HUDEP-2 (cell line): ENCODE measurements around the gene TMEM235.

Experiments
- DNase-seq, 76 experiments: peaks; one replicate each; lab custom pipeline; 2025; ENCODE audit not compliant: unreplicated experiment in 76 of 76; lab: John Stamatoyannopoulos, UW

Gene TMEM235

DNA sequence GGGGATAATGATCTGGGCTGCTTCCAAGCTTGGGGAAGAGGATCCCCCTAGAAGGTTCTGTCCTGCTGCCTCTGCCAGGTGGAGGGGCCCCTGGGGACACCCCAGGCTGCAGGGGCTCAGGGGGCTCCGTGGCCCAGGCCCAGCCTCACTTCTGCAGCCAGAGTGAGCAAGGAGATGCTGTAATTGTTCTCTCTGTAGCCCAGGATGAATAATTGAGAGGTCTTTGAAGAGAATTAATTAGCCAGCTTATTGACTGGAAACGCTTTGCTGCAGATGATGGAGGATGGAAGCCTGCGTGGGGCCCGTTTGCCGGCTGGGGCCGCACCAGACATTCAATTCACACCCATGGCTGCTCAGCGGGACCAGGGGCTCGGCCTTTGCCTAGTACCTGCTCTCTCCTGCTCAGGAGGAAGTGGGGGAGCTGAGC lies 38.5 kb downstream of the TMEM235 start:
- DNase-seq: no peak

DNA sequence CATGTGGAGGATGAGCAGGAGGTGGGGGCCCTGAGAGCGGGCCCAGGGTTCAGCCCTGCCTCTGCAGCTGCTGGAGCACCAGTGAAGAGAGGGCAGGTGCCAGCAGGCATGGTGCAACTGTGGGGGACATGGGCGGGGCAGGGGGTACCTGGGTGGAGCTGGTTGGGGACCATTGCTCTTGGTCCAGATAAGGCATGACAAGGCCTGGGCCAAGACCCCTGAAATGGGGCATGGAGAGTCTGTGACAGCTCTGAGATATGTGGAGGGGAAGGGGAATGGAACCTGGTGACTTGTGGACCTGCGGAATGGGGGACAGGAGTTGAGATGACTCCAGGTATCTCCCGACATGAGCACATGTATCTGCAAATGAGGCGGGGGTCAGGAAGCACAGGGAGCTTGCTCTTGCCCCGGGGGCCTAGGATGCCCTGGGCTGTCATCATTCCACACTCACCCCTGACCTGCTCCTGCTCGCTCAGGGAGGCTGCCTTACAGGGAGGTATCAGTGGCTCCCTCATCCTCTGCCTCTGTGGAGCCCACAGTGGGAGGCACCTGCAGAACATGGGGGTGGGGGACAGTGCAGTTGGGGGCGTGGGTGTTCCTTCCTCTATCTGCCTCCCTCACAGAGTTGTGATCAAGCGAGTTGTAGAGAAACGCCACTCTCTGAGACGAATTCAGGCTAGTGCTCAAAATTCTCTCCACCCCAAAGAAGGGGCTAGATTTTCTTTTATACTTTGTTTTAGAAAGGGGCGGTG lies 40.2 kb downstream of the TMEM235 start:
- DNase-seq: peak in 1 of 76 experiments; percentile 11

DNA sequence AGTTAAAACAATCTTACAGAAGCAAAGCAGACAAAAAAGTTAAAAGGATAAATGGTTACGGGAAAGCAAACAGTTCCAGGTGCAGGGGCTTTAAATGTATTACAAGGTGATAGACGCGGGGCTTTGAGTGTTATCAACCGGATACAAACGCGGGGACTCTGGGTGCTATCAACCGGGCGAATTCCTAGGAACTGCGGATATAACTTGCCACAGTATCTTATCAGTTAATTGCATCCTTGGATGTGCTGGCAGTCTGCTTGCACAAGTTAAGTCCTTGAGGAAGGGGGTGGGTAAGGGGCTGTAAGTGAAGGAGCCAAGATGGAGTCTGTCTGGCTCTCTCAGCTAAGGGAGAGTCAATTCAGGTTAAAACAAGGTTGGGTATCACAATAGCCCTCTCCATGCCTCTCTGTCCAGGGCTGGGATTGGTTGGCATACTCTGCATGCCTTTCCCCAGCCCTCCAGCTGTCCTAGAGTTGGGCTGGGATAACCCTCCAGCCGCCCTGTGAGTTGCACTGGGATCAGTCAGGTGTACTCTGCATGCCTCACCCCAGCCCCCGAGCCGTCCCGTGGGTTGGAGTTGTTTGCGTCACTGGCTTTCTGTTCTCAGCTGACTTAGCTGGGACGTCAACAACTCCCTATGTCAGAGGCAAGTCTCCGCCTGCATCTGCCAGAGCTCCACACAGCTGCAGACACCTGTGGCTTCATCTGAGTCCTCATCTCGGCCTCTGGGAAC lies 40.9 kb downstream of the TMEM235 start:
- peak in 12 of 76 experiments; percentile 4 to 36 (median 14) for DNase-seq

DNA sequence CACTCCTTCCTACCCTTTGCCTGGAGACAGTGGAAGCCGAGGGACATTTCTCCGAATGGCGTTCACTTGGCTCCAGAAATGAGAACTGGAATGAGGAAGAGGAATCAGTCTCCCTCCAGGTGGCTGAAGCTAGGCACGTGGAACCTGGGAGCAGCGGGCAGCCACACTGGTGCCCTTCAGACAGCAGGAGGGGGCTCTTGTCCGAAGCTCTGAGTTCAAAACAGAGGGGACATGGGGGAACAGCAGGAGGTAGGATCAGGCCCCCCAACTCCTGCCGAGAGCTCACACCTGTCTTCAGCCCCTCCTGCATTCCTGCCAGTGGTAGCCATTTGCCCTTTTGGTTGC lies 41.5 kb downstream of the TMEM235 start:
- no peak for DNase-seq

DNA sequence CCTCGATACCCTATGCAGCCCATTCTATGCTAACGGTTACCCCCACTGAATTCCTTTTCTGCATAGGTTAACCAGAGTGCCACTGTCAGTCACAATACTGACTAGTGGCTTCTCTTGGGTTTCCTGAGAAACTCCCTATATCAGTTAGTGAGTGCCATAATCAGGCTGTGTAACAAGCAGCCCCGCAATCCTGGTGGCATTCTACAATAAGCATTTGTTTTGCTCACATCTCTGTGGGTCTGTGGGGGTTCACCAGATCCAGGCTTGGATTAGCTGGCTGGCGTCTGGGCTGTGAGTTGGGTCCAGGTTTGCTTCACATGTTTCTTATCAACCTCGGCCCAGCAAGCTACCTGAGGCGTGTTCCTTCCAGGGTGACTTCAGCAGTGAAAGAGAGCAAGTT lies 42.4 kb downstream of the TMEM235 start:
- no peak for DNase-seq

DNA sequence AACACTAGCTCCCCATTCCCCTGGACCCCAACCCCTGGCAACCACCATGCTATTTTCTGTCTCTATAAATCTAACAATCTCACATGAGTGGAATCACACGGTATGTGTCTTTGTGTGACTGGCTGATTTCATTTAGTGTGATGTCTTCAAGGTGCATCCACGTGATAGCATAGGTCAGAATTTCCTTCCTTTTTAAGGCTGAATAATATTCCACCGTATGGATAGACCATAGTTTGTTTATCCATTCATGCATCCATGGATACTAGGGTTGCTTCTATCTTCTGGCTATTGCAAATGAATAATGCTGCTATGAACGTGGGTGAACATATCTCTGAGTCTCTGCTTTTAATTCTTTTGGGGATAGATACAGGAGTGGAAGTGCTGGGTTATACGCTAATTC lies 43.9 kb downstream of the TMEM235 start:
- DNase-seq: no peak

DNA sequence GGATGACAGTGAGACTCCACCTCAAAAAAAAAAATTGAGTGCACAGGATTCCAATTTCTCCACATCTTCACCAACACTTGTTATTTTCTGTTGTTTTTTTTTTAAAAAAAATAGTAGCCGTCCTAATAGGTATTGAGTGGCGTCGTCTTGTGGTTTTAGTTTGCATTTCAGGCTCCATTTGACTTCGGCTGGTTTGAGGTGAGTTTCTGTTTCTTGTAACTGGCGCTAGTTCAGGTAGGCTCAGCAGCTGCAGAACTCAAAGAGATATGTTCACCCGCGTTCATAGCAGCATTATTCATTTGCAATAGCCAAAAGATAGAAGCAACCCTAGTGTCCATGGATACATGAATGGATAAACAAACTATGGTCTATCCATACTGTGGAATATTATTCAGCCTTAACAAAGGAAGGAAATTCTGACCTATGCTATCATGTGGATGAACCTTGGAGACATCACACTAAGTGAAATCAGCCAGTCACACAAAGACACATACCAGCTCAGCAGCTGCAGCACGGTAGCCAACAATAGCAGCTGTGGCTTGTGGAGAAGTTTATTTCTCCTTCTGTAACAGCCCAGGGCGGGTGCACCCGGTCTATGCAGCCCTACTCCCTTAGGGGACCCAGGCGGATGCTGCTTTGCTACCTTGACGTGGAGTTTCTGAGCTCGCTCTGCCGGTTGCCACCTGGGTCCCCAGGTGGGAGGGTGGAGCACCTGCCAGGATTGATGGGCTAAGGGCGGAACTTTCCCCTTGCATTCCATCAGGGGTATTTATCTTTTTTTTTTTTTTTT lies 44.9 kb downstream of the TMEM235 start:
- no peak for DNase-seq

DNA sequence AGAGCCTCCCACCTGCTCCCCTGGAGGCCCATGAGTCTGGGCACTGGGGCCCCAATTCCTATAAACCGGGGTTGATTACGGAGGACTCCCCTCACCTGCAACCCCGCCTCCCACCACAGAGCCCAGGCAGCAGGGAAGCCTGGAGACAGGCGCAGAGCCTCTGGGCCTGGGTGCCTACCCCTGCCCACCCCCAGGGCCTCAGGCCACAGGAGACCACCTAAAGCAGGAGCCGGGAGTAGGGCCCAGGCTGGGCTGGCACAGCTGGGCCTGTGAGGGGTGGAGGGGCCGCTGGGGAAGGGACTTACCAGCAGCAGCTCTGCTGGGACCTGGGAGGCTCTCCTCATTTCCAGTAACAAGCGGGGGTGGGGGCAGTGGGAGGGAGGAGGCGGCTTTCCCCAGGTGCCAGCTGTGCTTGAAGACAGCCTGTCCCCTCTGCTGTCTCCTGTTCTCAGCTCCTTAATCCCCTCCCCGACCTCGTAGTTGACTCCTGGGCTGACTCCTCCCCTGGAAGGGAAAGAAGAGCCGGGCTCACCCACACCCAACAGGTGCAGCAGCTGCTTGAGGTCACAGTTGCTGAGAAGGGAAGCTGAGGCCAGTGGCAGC lies 46.8 kb downstream of the TMEM235 start:
- no peak for DNase-seq

DNA sequence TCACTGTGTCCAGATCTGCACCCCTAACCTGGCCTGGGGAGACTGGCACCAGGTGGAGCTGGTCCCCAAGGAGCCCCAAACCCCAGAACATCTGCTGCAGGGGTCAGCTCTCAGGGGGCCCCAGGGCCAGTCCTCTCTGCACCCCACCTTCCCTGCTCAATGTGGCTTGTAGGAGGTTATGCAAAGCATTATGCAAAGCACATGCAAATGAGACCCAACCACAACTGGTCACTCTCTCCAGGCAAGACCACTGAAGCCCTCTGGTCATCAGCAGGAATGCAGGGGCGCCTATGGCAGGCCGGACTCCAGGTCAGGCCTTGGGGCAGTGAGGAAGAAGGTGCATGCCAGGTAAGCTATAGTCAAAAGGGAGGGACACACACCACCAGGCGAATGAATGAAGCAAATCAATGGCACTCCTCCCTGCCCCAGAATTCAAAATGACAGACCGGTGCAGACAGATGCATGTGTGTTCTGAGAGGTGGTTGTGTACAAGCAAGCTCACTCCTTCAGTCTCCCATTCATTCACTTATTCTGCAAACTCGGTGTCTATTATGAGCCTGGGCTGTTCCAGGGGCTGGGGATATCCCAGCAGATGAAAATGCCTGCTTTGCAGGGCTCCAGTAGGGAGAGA lies 48.0 kb downstream of the TMEM235 start:
- DNase-seq: no peak

DNA sequence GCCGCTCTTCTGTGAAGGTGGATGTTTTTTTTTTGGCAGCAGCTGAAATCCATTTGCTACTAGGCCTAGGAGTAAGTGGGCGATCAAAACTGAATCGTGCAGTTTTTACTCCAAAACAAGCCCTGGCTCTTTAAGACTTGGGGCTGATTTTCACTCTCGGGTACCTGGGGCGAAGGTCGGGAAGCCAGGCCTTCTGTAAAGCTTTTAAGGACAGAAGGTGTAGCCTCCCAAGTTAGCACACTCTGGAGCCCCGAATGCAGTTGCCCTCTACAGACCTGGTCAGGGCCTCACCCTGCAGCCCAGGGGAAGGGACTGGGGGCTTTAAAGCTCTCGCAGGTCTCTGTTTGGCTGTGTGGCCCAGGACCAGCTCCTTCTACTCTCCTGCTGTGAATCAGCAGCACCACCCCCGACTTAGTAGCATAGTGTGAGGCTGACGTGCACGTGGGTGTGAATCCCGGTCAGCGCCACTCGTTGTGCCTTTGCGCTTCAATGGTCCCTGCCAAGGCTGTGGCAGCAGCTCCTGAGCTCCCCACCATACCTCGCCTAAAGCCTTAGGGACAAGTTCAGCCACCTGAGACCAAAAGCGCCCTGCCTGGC lies 49.9 kb downstream of the TMEM235 start:
- DNase-seq: no peak

DNA sequence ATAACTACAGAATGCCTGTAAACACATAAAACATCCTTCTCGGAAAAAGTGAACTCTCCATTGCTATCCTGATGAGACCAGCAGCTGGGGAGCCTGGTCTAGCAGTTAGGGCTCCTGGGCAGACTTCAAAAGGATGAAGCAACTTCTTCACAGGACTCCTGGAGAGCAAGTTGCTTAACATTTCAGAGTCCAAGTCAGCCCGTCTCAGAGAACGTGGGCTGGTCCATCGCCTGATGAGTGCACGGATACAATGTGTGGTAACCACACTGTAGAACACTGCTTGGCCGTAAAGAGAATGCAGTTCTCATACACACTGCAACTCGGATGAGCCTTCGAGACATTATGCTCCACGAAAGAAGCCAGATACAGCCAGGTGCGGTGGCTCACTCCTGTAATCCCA lies 52.7 kb downstream of the TMEM235 start:
- no peak for DNase-seq

DNA sequence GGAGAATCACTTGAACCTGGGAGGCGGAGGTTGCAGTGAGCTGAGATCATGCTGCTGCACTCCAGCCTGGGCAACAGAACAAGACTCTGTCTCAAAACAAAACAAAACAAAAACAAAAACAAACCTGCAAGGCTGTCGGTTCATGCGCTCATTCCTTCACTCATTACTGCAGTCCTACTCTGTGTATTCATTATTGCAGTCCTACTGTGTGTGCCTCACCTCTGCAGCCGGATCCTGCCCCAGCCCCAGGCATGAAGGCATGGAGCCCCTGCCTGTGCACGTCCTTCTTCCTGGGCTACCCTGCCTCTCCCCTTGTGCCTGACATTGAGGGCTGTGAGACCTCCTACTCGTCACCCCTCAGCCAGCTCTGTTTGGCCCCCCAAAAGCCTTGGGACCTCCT lies 57.6 kb downstream of the TMEM235 start:
- DNase-seq: no peak

DNA sequence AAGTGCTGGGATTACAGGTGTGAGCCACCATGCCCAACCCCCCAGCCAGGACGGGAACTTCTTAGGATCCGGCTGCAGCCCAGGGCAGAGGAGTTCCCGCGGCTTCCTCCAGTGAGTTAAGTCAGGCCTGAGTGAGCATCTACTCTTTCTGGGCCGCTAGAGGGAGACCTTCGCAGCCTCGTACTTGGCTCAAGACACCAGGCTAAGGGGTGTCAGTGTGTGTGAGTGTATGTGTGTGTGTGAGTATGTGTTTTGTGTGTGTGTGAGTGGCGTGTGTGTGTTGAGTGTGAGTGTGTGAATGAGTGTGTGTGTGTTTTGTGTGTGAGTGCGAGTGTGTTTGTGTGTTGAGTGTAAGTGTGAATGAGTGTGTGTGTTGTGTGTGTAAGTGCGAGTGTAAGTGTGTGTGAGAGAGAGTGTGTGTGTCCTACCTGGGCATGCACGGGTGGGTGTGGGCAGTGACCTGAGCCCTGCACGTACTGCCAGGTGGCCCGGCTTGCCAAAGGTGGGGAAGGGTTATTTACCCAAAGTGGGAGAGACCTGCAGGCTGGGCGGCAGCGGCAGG lies 58.5 kb downstream of the TMEM235 start:
- DNase-seq: peak in 64 of 76 experiments; percentile 11 to 75 (median 49)
